Glomerular endothelial cell (primary cell): ENCODE data around the gene OXSR1. TPM values are rescaled to one million over a fixed set of nuclear protein-coding genes. Genes with fewer than 3 reads are reported as not detected.
A peak's percentile ranks its signal among the peaks of the same experiment; 100 is the strongest.
"Not testable (repeated sequence)": the region's sequence is repeated elsewhere in the genome, so short reads cannot be mapped to it uniquely, and the experiment has no call there.

ENCODE experiments used
- DNase-seq: peaks from one replicate; pipeline ENCODE4 v3.0.0-alpha.2; 2011; ENCODE audit warnings: low read depth, low spot score; ENCODE audit errors: extremely low read depth
- total RNA-seq: library from RNA; depleted of rRNA; stranded (reverse); fragments of >200 nt; gene quantifications from 2 replicates; pipeline ENCODE4 v1.2.3, GENCODE V29; 2015

Gene OXSR1
- total RNA-seq, 1 donor from 2014 or later: 36.5 TPM

DNA sequence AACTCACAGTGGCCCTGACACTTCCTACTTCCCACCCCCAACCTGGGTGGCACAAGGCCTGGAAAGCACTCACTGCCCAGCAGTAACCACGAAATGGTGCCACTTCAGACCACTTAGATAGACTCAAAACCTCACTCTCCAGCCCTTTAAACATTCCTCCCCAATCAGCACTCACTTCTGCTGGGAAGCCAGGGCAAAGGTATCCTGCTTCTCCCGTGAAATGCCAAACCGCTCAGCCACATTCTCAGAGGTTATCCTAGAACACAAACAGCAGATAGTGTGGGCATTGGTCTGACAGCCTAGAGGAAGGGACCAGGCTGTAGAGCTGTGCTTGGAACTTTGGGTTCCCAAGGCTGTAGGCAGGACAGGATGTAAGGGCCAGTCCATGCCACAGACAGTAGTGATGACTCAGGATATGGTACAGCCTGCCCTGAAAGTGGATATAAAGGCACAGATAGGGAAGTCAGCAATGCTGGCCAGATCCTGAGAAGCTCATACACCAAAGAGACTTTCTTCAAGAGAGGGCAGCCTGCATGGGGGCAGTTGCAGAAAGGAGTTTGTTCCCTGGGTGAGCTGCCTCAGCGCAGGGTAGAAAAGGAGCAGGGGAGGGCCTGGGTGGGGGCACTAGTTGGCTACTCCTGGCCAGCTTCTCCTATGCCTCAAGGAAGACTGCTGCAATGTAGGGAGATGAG is 37.6 kb upstream of the OXSR1 start:
- no peak for DNase-seq

GRCh38 chr3:38128303-38128655 is 37.1 kb upstream of the OXSR1 start:
- DNase-seq: no peak

GRCh38 chr3:38129058-38129457 is 36.3 kb upstream of the OXSR1 start:
- no peak for DNase-seq

DNA sequence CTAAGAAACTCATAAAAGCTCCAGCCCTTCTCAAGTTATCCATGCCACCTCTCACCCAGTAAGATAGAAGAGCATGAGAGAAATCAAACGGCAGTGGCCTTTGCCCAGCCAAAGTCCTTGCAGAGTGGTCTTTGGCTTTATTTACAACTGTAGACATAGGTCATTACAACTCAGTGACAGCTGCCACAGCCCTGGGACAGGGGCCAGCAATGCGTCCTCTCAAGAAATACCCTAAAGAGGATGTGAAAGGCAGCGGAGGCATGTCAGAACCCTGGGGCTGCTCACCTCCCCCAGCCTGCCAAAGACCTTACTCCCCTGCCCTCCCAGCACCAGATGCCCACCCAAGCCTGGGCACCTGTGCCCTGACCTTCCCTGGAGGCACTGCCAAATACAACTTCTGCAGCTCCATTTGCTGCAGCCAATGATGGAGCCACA is 34.7 kb upstream of the OXSR1 start:
- DNase-seq: no peak

DNA sequence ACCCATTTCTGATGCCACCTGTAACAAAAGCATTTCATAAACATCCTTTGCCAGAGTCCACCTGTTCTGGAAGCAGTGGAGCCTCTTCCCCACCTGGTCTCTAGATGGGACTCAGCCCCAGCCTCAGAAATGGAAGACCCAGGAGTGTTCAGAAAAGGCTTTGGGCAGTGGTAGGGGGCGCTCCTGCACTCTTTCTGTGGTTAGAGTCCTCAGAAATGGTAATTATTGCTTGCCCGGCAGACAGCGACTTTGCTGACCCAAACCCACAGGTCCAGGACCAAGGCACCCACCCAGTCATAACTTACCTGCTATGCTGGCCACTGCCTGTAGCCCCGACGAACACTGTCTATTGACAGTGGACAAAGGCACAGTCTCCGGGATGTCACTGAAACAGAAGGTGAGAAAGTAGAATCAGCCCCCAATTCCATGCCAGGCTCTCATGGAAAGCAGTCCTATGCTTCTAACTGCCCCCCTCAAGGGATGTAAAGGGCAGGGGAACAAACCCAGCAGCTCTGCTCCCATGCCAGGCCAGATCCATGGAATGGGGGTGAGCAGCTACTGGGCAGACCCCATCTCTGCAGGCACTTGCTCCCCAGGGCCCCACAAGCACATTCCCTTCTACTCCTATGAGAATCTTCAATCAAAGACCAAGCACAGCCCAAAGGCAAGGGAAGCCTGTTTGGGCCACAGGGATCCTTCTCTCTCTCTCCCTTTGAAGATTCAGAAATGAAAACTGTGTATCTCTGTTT is 33.5 kb upstream of the OXSR1 start:
- no peak for DNase-seq

- no peak for DNase-seq
Measured at GRCh38 chr3:38133209-38133556, 32.2 kb upstream of the OXSR1 start.

DNA sequence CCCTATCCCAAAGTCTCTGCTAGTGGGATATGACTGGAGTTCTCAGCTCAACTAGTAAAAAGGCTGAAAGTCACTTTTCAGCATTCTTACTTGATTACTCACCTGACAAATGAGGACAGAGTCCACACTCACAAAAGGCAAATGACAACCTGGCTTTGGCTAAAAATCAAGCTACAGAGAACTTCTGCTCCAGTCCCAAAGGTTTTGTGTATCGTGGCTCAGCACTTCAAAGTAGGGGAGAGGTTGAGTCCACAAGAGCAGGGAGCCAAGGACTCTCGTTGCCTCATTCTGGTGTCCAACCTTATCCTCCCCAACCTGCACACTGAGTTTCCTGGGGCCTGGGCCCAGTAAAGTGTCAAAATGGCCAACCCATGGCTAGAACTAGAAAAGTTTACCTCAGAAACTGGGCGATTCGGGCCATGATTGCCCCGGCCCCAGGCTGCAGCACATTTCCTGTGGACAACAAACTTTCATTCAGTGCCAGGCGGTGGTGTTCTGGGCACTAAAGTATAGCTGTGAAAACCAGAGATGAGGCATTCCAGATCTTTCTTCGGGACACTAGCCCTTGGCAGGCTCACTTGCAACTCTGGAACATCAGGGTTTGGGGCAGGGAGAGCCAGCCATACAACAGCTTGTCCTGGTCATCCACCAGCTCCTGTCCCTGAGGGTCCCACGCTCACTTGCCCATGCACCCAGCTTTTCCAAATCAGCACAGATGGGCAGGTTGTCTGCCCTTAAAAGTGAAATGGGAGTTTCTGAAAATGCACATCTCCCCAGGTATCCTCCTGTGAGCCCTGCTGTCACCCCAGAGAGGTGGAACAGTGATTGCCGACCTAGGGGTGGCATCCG is 31.6 kb upstream of the OXSR1 start:
- DNase-seq: no peak

- DNase-seq: not testable (repeated sequence)
Measured at GRCh38 chr3:38134517-38135143, 30.7 kb upstream of the OXSR1 start.

DNA sequence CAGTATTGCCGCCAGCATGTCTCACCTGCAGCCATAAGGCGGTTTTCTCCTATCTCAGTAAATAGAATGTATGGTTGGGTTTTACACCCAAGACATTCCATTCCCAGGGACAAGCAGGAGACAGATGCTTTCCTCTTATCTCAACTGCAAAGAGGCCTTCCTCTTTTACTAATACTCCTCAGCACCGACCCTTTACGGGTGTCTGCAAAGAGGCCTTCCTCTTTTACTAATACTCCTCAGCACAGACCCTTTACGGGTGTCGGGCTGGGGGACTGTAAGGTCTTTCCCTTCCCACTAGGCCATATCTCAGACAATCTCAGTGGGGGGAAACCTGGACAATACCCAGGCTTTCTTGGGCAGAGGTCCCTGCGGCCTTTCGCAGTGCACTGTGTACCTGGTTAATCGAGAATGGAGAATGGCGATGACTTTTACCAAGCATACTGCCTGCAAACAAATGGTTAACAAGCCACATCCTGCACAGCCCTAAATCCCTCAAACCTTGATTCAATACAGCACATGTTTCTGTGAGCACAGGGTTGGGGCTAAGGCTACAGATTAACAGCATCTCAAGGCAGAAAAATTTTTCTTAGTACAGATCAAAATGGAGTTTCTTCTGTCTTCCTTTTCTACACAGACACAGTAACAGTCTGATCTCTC is 29.6 kb upstream of the OXSR1 start:
- not testable (repeated sequence) for DNase-seq

- no peak for DNase-seq
Measured at GRCh38 chr3:38136393-38136776, 29.0 kb upstream of the OXSR1 start.

- DNase-seq: peak; percentile 87
Measured at GRCh38 chr3:38136777-38137614, 28.3 kb upstream of the OXSR1 start, which contains the start of gene ACAA1. Gene ACAA1 (minus strand): TSS chr3:38137127. CDS start chr3:38137035, 92 bp downstream.

- DNase-seq: no peak
Measured at GRCh38 chr3:38137615-38138348, 27.6 kb upstream of the OXSR1 start.

- DNase-seq: no peak
Measured at GRCh38 chr3:38138349-38139190, 26.8 kb upstream of the OXSR1 start, which contains the start of gene MYD88. Gene MYD88 (plus strand): TSS chr3:38138661. CDS start chr3:38138701, 40 bp downstream.

GRCh38 chr3:38139191-38139590 is 26.1 kb upstream of the OXSR1 start:
- DNase-seq: no peak

GRCh38 chr3:38139652-38140051 is 25.7 kb upstream of the OXSR1 start:
- DNase-seq: no peak

DNA sequence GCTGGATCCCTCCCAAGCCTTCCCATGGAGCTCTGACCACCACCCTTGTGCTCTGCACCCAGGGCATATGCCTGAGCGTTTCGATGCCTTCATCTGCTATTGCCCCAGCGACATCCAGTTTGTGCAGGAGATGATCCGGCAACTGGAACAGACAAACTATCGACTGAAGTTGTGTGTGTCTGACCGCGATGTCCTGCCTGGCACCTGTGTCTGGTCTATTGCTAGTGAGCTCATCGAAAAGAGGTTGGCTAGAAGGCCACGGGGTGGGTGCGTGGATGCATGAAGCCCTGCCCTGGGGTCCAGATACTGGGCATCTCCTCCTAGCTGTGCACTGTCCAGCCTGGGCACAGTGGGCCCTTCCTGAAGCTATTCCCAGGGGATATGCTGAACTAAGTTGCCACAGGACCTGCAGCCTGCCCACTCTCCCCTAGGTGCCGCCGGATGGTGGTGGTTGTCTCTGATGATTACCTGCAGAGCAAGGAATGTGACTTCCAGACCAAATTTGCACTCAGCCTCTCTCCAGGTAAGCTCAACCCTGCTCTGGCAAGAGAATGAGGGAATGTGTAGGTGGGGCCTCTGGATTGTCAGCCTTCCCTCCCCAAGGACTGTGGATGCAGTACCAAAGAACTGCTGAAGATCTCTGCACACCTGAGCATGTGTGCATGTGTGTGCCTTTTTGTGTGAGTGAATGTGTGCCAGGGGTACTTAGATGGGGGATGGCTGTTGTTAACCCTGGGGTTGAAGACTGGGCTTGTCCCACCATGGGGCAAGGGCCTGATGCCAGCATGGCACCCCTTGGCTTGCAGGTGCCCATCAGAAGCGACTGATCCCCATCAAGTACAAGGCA is 24.8 kb upstream of the OXSR1 start:
- DNase-seq: no peak
